ENCODE results near the gene NEXN.
"Not testable (repeated sequence)": the region's sequence is repeated elsewhere in the genome, so short reads cannot be mapped to it uniquely, and the experiment has no call there.

The NEXN gene

DNA sequence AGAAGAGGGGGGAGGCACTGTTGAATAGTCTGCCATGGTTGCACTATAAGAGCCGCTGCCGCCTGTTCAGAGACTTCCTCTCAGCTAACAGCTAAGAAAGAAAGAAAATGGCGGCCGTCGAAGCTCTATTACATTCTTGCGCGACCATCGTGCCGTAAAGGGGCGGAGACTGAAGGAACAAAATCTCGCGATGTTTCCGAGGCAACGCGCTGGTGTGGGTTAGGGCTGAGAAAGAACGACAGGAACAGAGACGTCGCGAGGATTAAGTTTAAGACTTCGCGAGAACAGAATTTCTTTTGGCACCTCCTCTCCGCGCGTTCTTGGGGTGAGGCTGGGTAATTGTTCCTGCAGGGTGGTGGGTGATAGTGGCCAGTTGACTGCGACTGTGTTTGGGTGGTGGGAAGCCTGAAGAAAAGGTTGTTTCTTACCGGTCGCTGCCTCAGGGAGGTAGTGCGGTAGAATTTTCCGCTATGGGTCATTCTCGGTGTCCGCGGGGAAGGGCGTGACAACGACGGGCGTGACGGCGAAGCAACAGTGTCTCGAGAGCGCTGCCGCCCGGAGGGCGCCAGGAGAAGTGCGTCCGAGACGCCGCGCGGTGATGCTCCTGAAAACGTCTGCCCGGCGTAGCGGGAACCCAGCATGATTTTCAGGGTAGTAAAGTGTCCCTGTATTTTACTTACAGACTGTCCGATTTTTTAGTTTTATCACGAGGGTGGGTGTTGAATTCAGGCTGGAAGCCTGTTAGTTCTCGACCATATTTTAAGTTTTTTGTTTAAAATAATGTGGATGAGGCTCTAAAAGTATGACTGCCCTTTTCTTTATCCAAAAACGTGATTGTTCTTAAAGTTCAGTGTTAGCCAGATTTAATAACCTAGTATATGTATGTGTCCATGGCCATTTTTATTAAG is 90.8 kb downstream of the NEXN start, which contains the start of gene FUBP1:
Gene FUBP1 (minus strand): TSS at position 104 of the 908 bp plus-strand sequence. CDS start 68 bp downstream, at position 36.
- peak; percentile 98 for DNase-seq (ENCODE audit: low read depth)
- TF ChIP-seq, protein P1, sequence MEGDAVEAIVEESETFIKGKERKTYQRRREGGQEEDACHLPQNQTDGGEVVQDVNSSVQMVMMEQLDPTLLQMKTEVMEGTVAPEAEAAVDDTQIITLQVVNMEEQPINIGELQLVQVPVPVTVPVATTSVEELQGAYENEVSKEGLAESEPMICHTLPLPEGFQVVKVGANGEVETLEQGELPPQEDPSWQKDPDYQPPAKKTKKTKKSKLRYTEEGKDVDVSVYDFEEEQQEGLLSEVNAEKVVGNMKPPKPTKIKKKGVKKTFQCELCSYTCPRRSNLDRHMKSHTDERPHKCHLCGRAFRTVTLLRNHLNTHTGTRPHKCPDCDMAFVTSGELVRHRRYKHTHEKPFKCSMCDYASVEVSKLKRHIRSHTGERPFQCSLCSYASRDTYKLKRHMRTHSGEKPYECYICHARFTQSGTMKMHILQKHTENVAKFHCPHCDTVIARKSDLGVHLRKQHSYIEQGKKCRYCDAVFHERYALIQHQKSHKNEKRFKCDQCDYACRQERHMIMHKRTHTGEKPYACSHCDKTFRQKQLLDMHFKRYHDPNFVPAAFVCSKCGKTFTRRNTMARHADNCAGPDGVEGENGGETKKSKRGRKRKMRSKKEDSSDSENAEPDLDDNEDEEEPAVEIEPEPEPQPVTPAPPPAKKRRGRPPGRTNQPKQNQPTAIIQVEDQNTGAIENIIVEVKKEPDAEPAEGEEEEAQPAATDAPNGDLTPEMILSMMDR (IDR thresholded peaks at IDR 0.05; ENCODE audit: control insufficient read depth, extremely low read depth, insufficient read depth), result peak; percentile 72
- H3K4me3 ChIP-seq (ENCODE audit: low read depth, low read length), result peak within 1 kb of the TSS; percentile 82

DNA sequence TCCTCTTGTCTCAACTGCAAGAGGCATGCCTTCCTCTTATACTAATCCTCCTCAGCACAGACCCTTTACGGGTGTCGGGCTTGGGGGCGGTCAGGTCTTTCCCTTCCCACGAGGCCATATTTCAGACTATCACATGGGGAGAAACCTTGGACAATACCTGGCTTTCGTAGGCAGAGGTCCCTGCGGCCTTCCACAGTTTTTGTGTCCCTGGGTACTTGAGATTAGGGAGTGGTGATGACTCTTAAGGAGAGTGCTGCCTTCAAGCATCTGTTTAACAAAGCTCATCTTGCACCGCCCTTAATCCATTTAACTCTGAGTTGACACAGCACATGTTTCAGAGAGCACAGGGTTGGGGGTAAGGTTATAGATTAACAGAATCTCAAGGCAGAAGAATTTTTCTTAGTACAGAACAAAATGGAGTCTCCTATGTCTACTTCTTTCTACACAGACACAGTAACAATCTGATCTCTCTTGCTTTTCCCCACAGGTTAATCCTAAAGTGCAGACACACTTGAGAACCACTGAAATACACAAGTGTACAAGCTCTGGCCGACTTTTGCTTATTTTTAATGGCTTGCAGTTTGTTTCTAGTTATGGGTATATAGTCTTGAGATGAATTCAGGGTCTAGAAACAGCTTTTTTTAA is 95.0 kb downstream of the NEXN start:
- DNase-seq (ENCODE audit: low read depth), result not testable (repeated sequence)
- peak overlapping the region; percentile 24; the same call in 1 of the 2 replicates for H3K4me3 ChIP-seq (ENCODE audit: low read depth, low read length)

DNA sequence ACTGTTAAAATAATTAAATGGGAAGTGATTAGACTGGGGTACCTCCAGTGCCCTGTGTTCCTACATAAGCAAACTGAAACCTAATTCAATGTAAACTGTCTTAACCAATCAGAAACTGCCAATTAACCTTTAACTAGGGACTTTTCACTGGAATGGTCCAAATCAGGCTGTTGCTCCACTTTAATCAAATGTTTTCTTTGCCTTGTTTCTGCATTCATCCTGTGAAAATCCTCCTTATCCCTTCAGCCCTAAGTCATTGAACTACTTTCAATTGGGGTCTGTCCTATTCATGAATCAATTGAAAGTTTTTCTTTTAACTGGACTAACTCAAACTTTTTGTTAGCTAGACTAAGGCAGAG is 95.6 kb downstream of the NEXN start:
- TF ChIP-seq, protein P1 (IDR thresholded peaks at IDR 0.05; ENCODE audit: control insufficient read depth, extremely low read depth, insufficient read depth), result no peak
- H3K4me3 ChIP-seq (ENCODE audit: low read depth, low read length), result peak overlapping the region; percentile 24; the same call in 1 of the 2 replicates

DNA sequence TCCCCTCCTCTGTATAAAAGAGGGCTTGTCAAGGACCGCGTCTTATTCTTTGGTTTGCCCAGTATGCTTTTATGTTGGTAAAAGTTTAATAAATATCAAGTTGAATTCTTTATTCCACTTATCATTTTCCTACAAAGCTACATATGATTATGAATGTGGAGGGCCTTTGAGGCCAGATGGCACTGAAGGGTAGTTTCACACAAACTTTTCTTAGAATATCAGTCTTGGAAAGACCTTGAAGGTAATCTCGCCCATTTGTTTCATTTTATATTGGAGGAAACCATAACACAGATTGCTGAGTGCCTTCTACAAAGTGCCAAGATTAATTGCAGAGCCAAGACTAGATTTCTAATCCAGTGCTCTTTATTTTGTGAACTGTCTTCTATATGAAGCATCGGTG is 96.2 kb downstream of the NEXN start:
- TF ChIP-seq, protein P1 (IDR thresholded peaks at IDR 0.05; ENCODE audit: control insufficient read depth, extremely low read depth, insufficient read depth), result no peak
- no peak for DNase-seq (ENCODE audit: low read depth)
- H3K4me3 ChIP-seq (ENCODE audit: low read depth, low read length), result no peak overlapping the region

More for the DNA sequence above, 95.6 kb downstream of the NEXN start:
- peak; percentile 50 for DNase-seq (ENCODE audit: low read depth)

DNA sequence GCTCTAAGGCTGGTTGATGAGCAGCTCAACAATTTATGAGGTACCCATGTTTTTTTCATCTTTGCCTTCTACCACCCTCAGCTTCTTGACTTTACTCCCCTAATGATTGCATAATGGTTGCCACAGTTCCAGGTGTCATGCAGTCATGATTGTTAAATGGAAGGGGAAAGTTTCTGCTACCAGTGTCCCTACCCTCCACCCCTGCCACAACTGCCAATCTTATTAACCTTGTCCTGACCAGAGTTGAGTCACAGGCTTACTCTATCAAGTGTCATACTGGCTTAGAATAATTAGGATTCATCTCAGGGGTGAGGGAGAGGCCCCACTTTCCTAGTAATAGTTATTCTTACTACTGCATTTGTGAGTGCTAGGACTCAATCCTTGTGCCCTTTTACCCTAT is 98.4 kb downstream of the NEXN start:
- no peak for DNase-seq (ENCODE audit: low read depth)
- no peak overlapping the region for H3K4me3 ChIP-seq (ENCODE audit: low read depth, low read length)
- TF ChIP-seq, protein P1 (IDR thresholded peaks at IDR 0.05; ENCODE audit: control insufficient read depth, extremely low read depth, insufficient read depth), result no peak

DNA sequence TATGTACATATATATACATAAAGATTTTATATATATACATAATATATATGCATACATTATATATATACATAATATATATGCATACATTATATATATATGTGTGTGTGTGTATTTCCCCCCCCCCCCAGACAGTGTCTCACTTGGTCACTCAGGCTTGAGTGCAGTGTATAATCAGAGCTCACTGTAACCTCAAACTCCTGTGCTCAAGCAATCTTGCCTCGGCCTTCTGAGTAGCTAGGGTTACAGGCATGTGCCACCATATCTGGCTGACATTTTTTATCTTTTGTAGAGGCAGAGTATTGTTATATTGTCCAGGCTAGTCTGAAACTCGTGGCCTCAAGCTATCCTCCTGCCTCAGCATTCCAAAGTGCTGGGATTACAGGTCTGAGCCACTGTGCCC is 99.5 kb downstream of the NEXN start:
- no peak for DNase-seq (ENCODE audit: low read depth)
- H3K4me3 ChIP-seq (ENCODE audit: low read depth, low read length), result no peak overlapping the region
- TF ChIP-seq, protein P1 (IDR thresholded peaks at IDR 0.05; ENCODE audit: control insufficient read depth, extremely low read depth, insufficient read depth), result no peak

DNA sequence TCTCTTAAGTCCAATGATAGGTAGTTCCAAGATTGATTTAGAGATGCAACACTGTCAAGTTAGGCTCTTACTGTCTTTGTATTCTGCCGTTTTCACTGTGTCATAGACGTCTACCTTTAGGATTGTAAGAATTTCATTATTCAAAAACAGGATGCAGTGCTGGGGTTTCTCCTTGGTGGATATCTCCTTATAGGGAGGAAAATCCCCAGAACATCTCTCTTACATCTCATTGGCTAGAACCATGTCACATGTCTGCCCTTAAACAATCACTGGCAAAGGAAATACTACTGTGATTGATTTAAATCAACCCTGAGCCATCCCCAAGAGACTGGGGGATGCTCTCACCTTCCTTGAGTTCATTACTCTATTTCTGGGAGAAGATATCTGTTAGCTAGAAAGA is 101.3 kb downstream of the NEXN start:
- TF ChIP-seq, protein P1 (IDR thresholded peaks at IDR 0.05; ENCODE audit: control insufficient read depth, extremely low read depth, insufficient read depth), result no peak
- DNase-seq (ENCODE audit: low read depth), result no peak
- H3K4me3 ChIP-seq (ENCODE audit: low read depth, low read length), result no peak overlapping the region

Measured in LNCaP clone FGC (cell line).